ENCODE results near the gene PLCL2.

PLCL2 gene

GRCh38 chr3:16896820-16897219, 12.1 kb downstream of the PLCL2 start:
- no peak for TF ChIP-seq CTCF (IDR thresholded peaks at IDR 0.05)
- Histone ChIP-seq H3K36me3 (no peaks in the 10 kb centered on the region), H3K9me3 (no peaks in the 10 kb centered on the region), H3K27me3 (no peaks in the 10 kb centered on the region), H3K4me1 (ENCODE audit: control insufficient read depth in 1 of 2, insufficient read depth in 1 of 2, low read depth in 1 of 2, low read length in 1 of 2) (peaks cover 22 to 60% of the 10 kb centered on the region in 2 experiments), H3K27ac (no peak overlapping the region), H3K4me3 (ENCODE audit: low read depth in 1 of 2, low read length in 1 of 2) (no peak overlapping the region)

GRCh38 chr3:16897254-16897926, 12.6 kb downstream of the PLCL2 start:
- Histone ChIP-seq H3K9me3 (no peaks in the 10 kb centered on the region), H3K27ac (no peak overlapping the region), H3K36me3 (no peaks in the 10 kb centered on the region), H3K4me3 (ENCODE audit: low read depth in 1 of 2, low read length in 1 of 2) (no peak overlapping the region), H3K27me3 (no peaks in the 10 kb centered on the region), H3K4me1 (ENCODE audit: control insufficient read depth in 1 of 2, insufficient read depth in 1 of 2, low read depth in 1 of 2, low read length in 1 of 2) (peaks cover 16 to 56% of the 10 kb centered on the region in 2 experiments)
- TF ChIP-seq CTCF (IDR thresholded peaks at IDR 0.05), result no peak

- H3K27me3 ChIP-seq, result no peaks in the 10 kb centered on the region
- TF ChIP-seq CTCF (IDR thresholded peaks at IDR 0.05), result no peak
- no peaks in the 10 kb centered on the region for H3K9me3 ChIP-seq
- no peaks in the 10 kb centered on the region for H3K36me3 ChIP-seq
- H3K4me1 ChIP-seq (ENCODE audit: control insufficient read depth in 1 of 2, insufficient read depth in 1 of 2, low read depth in 1 of 2, low read length in 1 of 2), result peaks cover 2 to 42% of the 10 kb centered on the region in 2 experiments
- H3K27ac ChIP-seq, result peak overlapping the region; percentile 24
- no peak overlapping the region for H3K4me3 ChIP-seq (ENCODE audit: low read depth in 1 of 2, low read length in 1 of 2)
Observed at GRCh38 chr3:16898595-16899395, 14.0 kb downstream of the PLCL2 start.

- no peak overlapping the region for H3K27ac ChIP-seq
- H3K27me3 ChIP-seq, result no peaks in the 10 kb centered on the region
- TF ChIP-seq CTCF (IDR thresholded peaks at IDR 0.05), result no peak
- H3K4me3 ChIP-seq (ENCODE audit: low read depth in 1 of 2, low read length in 1 of 2), result no peak overlapping the region
- H3K4me1 ChIP-seq (ENCODE audit: control insufficient read depth in 1 of 2, insufficient read depth in 1 of 2, low read depth in 1 of 2, low read length in 1 of 2), result peaks cover 0 to 45% of the 10 kb centered on the region in 2 experiments
- no peaks in the 10 kb centered on the region for H3K9me3 ChIP-seq
- H3K36me3 ChIP-seq, result no peaks in the 10 kb centered on the region
Observed at GRCh38 chr3:16899919-16900318, 15.2 kb downstream of the PLCL2 start.

- Histone ChIP-seq H3K27me3 (no peaks in the 10 kb centered on the region), H3K4me1 (ENCODE audit: control insufficient read depth in 1 of 2, insufficient read depth in 1 of 2, low read depth in 1 of 2, low read length in 1 of 2) (peaks cover 0 to 44% of the 10 kb centered on the region in 2 experiments), H3K36me3 (no peaks in the 10 kb centered on the region), H3K4me3 (ENCODE audit: low read depth in 1 of 2, low read length in 1 of 2) (no peak overlapping the region), H3K9me3 (no peaks in the 10 kb centered on the region), H3K27ac (peak overlapping the region; percentile 24)
- TF ChIP-seq CTCF (IDR thresholded peaks at IDR 0.05), result no peak
Observed at GRCh38 chr3:16900779-16901440, 16.2 kb downstream of the PLCL2 start.

All from neutrophil (primary cell).